ENCODE measurements around the gene YAF2.

The YAF2 gene

DNA sequence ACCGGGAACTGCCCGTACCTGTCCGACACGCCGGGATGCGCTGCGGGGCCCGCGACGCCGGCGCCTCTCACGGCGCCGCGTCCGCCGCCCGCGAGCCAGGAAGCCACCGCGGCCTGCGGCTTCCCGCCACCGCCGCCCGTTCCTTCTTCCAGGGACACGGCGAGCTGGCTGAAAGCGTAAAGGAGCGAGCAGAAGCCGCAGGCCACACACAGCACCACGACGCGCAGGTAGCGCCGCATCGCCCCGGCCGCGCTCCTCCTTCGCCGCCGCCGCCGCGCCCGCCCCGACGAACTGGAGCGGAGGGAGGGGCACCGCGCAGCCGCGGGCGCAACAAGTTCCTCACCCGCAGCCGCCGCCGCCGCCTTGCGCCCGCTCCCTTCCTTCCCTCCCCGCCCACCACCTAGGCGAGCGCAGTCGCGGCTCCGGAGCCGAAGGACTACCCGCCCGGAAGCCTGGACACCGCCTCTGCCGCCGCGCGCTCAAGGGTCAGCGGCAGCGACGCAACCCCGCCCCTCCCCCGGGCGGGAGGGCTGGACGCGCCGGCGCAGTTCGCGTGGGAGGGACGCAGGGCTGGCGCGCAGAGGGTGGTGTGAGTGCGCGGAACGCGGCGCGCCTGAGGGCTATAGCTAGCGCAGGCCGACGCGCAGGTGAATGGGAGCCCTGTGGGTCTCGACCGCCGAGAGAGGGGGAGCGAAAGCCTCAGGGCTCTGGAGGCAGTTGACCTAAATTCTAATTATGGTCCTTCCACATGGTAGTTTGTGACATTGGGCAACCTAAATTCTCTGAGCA, 93.4 kb downstream of the YAF2 start, which contains the start of gene GXYLT1:
GXYLT1 (minus strand) TSS at position 467 of the 789 bp plus-strand sequence; CDS start at position 239, 228 bp downstream.
- DNase-seq (ENCODE audit: low read depth in 2 of 2), result peak; percentile 42 to 55

GRCh38 chr12:42144158-42144407, 94.0 kb downstream of the YAF2 start:
- DNase-seq (ENCODE audit: low read depth in 2 of 2), result no peak

DNA sequence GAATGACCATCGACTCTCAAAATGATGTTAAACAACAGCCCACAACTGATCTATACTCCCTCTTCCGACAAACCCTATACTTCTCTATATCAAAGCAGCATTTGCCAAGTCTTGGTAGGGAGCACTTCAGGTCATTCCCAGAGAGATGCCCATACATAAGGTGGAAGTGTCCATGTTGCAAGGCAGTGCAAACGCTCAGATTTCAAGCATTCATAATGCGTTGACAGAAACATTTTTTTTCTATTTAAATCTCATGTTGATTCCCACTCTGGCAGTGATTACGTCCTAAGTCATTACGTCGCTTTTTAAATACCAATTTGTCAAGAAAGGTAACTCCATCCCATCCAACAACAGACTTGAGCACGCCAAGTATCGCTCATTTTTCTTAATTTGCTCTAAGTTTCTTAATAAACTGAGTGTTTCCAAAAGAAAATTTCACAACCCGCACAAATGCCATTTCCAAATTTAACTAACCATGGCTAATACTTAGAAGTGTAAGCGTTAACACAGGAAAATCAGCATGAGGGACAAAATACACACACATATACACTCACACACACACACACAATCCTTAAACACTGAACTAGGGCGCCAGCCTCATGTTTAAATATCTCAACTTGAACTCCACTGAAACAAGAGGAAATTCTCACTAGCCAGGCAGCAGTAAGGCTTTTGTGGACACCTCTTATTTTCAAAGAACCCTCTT, 94.4 kb downstream of the YAF2 start:
- no peak for DNase-seq (ENCODE audit: low read depth in 2 of 2)

GRCh38 chr12:42141981-42142606, 96.0 kb downstream of the YAF2 start:
- DNase-seq (ENCODE audit: low read depth in 2 of 2), result no peak

DNA sequence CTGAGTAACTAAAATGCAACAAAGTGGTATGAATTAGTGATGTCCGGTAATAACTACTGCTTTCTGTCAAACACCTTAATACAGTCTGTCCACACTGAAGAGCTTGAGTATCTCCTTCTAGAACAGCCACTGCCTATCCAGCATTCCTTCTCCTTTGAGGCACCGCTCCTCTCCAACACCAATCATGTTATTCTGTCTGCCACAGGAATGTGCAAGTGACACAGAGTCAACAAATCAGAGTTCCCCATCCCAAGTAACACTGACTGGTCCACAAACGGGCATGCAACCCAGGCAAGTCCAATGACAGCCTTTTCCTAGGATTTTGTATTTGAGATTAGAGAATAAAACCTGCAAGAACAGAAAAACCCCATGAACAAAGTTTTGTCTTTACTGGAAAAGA, 97.1 kb downstream of the YAF2 start:
- DNase-seq (ENCODE audit: low read depth in 2 of 2), result no peak

- DNase-seq (ENCODE audit: low read depth in 2 of 2), result no peak
Observed at GRCh38 chr12:42135259-42135814, 102.7 kb downstream of the YAF2 start.

DNA sequence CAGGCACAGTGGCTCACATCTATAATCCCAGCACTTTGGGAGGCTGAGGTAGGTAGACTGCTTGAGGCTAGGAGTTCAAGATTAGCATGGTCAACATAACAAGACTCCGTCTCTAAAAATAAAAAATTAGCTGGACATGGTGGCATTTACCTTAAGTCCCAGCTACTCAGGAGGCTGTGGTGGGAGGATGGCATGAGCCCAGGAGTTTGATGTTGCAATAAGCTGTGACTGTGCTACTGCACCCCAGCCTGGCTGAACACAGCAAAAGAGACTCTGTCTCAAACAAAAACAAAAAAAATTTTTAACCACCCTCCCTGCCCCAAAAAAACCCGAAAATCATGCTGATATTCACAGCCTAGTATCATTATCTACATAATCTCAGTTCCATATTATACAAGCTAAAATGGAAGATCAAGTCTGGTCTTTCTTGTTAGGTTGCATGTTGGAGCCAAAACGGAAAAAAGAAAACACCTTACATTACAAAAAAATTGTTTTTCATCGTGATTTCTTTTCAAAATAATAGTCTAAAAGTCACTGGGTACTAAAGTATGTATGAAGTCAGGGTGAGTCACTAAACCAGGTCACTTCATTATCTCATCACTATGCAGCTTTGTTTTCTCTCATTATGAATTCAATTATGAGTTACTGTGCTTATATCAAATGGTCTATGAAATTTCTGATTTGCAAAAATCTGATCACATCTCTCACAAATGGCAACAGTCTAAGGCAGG, 107.2 kb downstream of the YAF2 start:
- no peak for DNase-seq (ENCODE audit: low read depth in 2 of 2)

- DNase-seq (ENCODE audit: low read depth in 2 of 2), result no peak
Observed at GRCh38 chr12:42129595-42130204, 108.3 kb downstream of the YAF2 start.

GRCh38 chr12:42128888-42129287, 109.2 kb downstream of the YAF2 start:
- no peak for DNase-seq (ENCODE audit: low read depth in 2 of 2)

DNA sequence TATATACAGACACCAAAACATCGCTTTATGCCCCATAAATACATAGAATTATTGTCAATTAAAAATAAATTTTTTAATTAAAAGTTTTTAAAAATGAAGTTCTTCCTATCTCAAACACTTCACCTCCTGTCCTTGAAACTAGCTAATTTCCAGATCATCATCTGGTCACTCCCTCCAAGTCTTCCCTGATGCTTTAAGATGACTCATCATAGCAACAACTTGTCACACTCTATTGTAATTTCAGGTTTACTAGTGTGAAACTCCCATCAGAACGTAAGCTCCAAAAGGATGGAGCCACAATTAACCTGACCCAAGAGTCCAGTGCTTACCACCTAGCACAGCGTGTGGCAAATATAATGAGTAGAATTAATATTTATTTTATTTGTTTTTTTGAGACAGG, 109.7 kb downstream of the YAF2 start:
- no peak for DNase-seq (ENCODE audit: low read depth in 2 of 2)

GRCh38 chr12:42126963-42127362, 111.1 kb downstream of the YAF2 start:
- no peak for DNase-seq (ENCODE audit: low read depth in 2 of 2)

GRCh38 chr12:42125388-42125767, 112.7 kb downstream of the YAF2 start:
- DNase-seq (ENCODE audit: low read depth in 2 of 2), result no peak

- no peak for DNase-seq (ENCODE audit: low read depth in 2 of 2)
Observed at GRCh38 chr12:42124764-42125387, 113.2 kb downstream of the YAF2 start.

DNA sequence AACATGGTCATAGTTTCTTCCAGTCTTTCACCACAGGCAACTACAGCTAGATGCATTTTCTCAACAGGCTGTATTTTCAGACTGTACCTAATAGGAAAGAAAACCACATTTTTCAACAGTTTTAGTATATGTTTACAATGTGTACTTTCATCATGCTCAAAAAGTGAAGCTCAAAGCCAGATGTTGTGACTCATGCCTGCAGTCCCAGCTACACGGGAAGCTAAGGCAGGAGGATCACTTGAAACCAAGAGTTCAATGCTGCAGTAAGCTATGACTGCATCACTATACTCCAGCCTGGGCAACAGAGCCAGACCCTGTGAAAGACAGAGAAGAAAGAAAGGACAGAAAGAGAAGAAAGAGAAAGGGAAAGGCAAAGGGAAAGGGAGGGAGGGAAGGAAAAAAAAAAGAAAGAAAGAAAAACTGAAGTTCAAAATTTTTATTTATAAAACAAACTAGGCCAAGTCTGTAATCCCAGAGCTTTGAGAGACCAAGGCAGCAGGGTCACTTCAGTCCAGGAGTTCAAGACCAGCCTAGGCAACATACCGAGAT, 118.9 kb downstream of the YAF2 start:
- DNase-seq (ENCODE audit: low read depth in 2 of 2), result no peak

DNA sequence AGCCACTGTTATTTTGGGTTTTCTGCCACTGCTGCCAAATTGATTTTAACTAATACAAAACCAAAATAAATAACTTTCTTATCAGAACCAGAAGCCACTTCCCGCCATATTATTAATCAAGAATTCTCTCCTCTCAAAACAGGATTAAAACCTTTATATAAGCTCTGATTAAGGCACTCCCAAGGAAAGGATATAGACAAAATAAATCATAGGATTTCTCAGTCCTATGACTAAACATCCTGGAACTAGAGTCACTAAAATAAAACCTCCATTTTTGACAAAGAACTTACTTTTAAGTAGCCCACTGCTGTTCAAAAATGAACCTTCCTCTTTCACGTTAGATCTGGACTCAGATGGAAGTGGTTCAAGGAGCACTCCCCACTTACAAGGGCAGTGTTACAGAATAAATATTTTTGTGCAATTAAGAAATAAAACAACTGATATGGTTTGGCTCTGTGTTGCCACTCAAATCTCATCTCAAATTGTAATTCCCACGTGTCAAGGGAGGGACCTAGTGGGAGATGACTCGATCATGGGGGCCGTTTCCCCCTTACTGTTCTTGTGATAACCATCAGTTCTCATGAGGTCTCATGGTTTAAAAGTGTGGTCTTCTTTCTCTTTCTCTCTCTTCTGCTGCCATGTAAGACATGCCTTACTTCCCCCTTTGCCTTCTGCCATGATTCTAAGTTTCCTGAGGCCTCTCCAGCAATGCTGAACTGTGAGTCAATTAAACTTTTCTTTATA, 119.7 kb downstream of the YAF2 start:
- DNase-seq (ENCODE audit: low read depth in 2 of 2), result no peak

GRCh38 chr12:42109031-42109430, 129.0 kb downstream of the YAF2 start:
- no peak for DNase-seq (ENCODE audit: low read depth in 2 of 2)
